ENCODE data around the gene PALD1. TPM values are rescaled to one million over a fixed set of nuclear protein-coding genes. Genes with fewer than 3 reads are reported as not detected.

PALD1 gene
- total RNA-seq, 1 donor from 2014 or later: 11.0 TPM

GRCh38 chr10:70555371-70555770 is 76.8 kb downstream of the PALD1 start:
- no peak for DNase-seq (ENCODE audit: low spot score)

GRCh38 chr10:70557086-70557845 is 78.7 kb downstream of the PALD1 start:
- no peak for DNase-seq (ENCODE audit: low spot score)

- DNase-seq (ENCODE audit: low spot score): no peak
Observed at GRCh38 chr10:70557876-70558275, 79.3 kb downstream of the PALD1 start.

- no peak for DNase-seq (ENCODE audit: low spot score)
Observed at GRCh38 chr10:70558295-70558694, 79.7 kb downstream of the PALD1 start.

- no peak for DNase-seq (ENCODE audit: low spot score)
Observed at GRCh38 chr10:70558871-70559810, 80.6 kb downstream of the PALD1 start.

- DNase-seq (ENCODE audit: low spot score): no peak
Observed at GRCh38 chr10:70559861-70560260, 81.3 kb downstream of the PALD1 start.

GRCh38 chr10:70560511-70560941 is 82.0 kb downstream of the PALD1 start:
- no peak for DNase-seq (ENCODE audit: low spot score)

GRCh38 chr10:70561070-70561469 is 82.5 kb downstream of the PALD1 start:
- DNase-seq (ENCODE audit: low spot score): no peak

- DNase-seq (ENCODE audit: low spot score): no peak
Observed at GRCh38 chr10:70561558-70561957, 83.0 kb downstream of the PALD1 start.

- DNase-seq (ENCODE audit: low spot score): no peak
Observed at GRCh38 chr10:70562036-70562755, 83.6 kb downstream of the PALD1 start.

GRCh38 chr10:70563230-70563629 is 84.7 kb downstream of the PALD1 start:
- no peak for DNase-seq (ENCODE audit: low spot score)

GRCh38 chr10:70564113-70564725 is 85.7 kb downstream of the PALD1 start:
- no peak for DNase-seq (ENCODE audit: low spot score)

GRCh38 chr10:70564901-70565351 is 86.4 kb downstream of the PALD1 start:
- no peak for DNase-seq (ENCODE audit: low spot score)

- DNase-seq (ENCODE audit: low spot score): no peak
Observed at GRCh38 chr10:70565556-70566514, 87.3 kb downstream of the PALD1 start.

GRCh38 chr10:70566515-70567290 is 88.1 kb downstream of the PALD1 start:
- no peak for DNase-seq (ENCODE audit: low spot score)

GRCh38 chr10:70567603-70568002 is 89.0 kb downstream of the PALD1 start:
- no peak for DNase-seq (ENCODE audit: low spot score)

- no peak for DNase-seq (ENCODE audit: low spot score)
Observed at GRCh38 chr10:70568113-70568512, 89.5 kb downstream of the PALD1 start.

GRCh38 chr10:70568781-70569495 is 90.4 kb downstream of the PALD1 start:
- no peak for DNase-seq (ENCODE audit: low spot score)

- DNase-seq (ENCODE audit: low spot score): no peak
Observed at GRCh38 chr10:70571236-70571635, 92.7 kb downstream of the PALD1 start.

All from ureter (tissue), 1 donor.